ENCODE measurements around the gene IDUA.

Gene IDUA

GRCh38 chr4:1042352-1043055, 55.7 kb downstream of the IDUA start:
- TF ChIP-seq, protein P1, sequence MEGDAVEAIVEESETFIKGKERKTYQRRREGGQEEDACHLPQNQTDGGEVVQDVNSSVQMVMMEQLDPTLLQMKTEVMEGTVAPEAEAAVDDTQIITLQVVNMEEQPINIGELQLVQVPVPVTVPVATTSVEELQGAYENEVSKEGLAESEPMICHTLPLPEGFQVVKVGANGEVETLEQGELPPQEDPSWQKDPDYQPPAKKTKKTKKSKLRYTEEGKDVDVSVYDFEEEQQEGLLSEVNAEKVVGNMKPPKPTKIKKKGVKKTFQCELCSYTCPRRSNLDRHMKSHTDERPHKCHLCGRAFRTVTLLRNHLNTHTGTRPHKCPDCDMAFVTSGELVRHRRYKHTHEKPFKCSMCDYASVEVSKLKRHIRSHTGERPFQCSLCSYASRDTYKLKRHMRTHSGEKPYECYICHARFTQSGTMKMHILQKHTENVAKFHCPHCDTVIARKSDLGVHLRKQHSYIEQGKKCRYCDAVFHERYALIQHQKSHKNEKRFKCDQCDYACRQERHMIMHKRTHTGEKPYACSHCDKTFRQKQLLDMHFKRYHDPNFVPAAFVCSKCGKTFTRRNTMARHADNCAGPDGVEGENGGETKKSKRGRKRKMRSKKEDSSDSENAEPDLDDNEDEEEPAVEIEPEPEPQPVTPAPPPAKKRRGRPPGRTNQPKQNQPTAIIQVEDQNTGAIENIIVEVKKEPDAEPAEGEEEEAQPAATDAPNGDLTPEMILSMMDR (IDR thresholded peaks at IDR 0.05) = no peak
- no peak for TF ChIP-seq ZFX (IDR thresholded peaks at IDR 0.05; ENCODE audit: borderline replicate concordance)
- H3K27ac ChIP-seq = no peak overlapping the region

DNA sequence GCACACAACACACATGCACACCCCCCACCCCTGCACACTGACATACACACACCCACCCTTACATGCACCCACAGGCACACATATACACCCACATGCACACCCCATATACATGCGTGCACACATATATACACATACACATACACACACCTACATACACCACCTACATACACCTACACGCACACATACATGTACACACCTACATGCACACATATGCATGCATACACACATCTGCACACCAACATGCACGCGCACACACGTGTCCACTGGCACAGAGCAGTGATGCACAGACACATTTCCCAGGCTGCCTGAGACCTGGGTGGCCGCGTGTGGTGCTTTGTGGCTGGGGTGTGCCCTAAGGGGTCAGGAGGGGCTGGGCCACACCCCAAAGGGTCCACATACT, 56.3 kb downstream of the IDUA start:
- TF ChIP-seq ZFX (IDR thresholded peaks at IDR 0.05; ENCODE audit: borderline replicate concordance) = no peak
- TF ChIP-seq, protein P1 (IDR thresholded peaks at IDR 0.05) = no peak
- no peak overlapping the region for H3K27ac ChIP-seq

GRCh38 chr4:1043651-1044468, 57.0 kb downstream of the IDUA start:
- no peak overlapping the region for H3K27ac ChIP-seq
- TF ChIP-seq, protein P1 (IDR thresholded peaks at IDR 0.05) = no peak
- no peak for TF ChIP-seq ZFX (IDR thresholded peaks at IDR 0.05; ENCODE audit: borderline replicate concordance)

DNA sequence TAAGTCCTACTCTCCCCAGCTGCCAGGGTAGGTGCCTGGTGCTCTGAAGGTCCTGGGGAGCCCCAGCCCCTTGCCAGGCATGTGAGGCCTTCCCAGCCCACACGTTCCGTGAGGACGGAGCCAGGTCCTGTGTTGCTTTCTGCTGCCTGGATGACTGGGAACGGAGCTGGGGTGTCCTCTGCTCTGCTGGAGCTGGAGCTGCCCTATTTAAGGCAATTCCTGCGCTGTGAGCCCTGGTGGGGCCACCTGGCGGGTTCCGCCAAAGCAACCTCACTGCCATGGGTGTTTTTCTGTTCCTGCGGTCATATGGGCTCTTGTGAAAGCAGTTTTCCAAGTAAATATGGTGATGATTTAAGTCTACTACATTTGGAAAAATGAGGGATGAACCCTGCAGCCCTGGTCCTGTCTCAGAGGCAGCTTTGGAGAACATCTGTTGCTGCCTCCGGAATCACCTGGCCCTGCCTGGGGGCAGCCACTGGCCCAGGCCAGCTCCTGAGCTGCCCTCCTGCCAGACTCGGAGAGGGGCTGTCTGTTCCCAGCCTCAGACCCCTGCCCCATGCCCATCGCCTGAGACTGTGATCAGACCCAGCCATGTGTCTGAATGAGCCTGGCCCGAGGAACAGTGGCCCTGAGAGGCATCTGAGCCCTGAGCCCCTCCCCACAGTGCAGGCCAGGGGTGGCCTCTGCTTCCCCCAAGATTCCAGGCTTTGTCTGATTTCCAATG, 57.8 kb downstream of the IDUA start:
- TF ChIP-seq, protein P1 (IDR thresholded peaks at IDR 0.05) = no peak
- no peak for TF ChIP-seq ZFX (IDR thresholded peaks at IDR 0.05; ENCODE audit: borderline replicate concordance)
- H3K27ac ChIP-seq = no peak overlapping the region

- TF ChIP-seq ZFX (IDR thresholded peaks at IDR 0.05; ENCODE audit: borderline replicate concordance) = no peak
- TF ChIP-seq, protein P1 (IDR thresholded peaks at IDR 0.05) = no peak
- no peak overlapping the region for H3K27ac ChIP-seq
These were observed 58.4 kb downstream of the IDUA start for GRCh38 chr4:1045193-1045594.

DNA sequence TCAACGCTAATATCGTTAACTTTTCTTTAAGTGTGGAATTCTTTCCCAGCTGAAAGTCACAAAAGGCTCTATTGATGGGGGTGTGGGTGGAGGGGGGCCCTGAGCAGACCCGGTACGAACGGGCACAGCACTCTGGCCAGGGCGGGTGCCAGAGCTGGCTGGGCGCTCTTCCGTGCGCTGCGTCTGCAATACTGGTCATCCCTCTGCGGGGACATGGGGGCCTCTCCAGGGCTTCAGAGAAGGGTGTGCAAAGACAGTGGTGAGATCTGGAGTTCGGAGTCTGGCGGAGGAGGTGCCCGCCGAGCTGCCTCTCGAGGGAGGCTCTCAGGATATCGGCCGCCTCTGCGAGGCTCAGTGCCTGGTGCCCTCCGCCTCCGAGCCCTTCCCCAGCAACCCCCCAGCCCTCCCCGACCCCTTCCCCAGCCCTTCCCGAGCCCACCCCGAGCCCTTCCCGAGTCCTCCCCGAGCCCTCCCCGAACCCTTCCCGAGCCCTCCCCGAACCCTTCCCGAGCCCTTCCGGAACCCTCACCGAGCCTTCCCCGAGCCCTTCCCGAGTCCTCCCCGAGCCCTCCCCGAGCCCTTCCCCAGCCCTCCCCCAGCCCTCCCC, 58.9 kb downstream of the IDUA start:
- TF ChIP-seq, protein P1 (IDR thresholded peaks at IDR 0.05) = no peak
- TF ChIP-seq ZFX (IDR thresholded peaks at IDR 0.05; ENCODE audit: borderline replicate concordance) = no peak
- no peak overlapping the region for H3K27ac ChIP-seq

- H3K27ac ChIP-seq = 0 out of 2 replicates have a peak overlapping the region, but pooled peaks have one; percentile 27
These were observed 59.8 kb downstream of the IDUA start for GRCh38 chr4:1046581-1047011.
